CD4-positive, alpha-beta T cell treated with Interleukin-10 for 1 hour (primary cell): ENCODE measurements around the gene ZNF30.
"Not testable (repeated sequence)": the region's sequence is repeated elsewhere in the genome, so short reads cannot be mapped to it uniquely, and the experiment has no call there.

Experiments used
- DNase-seq: peaks from one replicate; pipeline ENCODE4 v3.0.0-alpha.2; 2020

Gene ZNF30

DNA sequence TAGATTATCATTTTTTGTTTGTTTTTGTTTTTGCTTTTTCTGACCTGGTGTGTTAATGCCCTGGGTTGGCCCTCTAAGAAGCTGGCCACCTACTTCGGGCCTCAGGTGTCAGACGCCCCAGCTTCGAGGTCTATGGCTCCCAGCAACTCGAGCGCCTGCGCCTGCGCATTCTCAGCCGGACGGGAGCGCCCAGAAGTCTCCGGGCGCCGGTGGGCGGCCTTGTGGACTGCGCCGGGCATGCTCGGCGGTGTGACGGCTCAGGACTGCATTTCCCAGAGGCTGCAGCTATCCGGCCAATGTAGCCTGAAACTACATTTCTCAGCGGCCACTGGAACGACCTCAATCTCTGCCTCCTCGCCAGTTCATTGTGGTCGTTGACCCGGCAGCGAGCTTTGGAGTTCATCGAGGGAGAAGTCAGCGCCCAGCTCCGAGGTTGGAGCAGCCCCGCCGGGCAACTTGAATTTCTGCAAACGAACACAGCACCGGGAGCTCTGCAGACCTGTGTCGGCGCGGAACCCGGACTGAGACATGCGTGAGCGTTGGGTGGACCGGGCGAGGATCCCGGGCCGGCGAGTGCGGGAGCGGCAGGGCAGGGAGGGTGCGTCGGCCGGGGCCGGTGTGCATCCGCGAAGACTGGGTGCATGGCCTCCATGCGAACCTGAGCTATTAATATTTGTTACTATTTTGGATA lies at the start of gene ZNF30:
Gene ZNF30, plus strand, starts transcription at position 219 of the 691 bp plus-strand sequence. CDS start 3,045 bp downstream, outside the sequence.
- peak; percentile 84 for DNase-seq

DNA sequence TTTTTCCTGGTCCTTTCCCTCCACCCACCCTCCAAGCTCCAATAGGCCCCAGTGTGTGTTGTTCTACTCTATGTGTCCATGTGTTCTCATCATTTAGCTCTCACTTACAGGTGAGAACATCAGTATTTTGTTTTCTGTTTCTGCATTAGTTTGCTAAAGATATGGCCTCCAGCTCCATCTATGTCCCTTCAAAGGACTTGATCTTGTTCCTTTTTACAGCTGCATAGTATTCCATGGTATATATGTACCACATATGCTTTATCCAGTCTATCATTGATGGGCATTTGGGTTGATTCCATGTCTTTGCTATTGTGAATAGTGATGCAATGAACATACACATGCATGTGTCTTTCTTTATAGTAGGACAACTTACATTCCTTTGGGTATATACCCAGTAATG lies 47.1 kb upstream of the ZNF30 start:
- DNase-seq = no peak

DNA sequence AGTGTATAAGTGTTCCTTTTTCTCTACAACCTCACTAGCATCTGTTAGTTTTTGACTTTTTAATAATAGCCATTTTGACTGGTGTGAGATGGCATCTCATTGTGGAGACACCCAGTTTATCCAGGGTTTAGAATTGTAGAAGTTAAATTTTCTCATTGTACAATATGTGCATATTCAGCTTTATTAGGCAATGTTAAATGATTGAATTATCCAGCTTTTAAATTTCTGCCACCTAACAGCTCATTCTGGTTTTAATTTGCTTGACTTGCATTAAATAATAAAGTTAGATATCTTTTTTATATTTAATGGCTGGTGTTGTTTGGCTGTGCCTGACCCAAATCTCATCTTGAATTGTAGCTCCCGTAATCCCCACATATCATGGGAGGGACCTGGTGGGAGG lies 46.7 kb upstream of the ZNF30 start:
- no peak for DNase-seq

DNA sequence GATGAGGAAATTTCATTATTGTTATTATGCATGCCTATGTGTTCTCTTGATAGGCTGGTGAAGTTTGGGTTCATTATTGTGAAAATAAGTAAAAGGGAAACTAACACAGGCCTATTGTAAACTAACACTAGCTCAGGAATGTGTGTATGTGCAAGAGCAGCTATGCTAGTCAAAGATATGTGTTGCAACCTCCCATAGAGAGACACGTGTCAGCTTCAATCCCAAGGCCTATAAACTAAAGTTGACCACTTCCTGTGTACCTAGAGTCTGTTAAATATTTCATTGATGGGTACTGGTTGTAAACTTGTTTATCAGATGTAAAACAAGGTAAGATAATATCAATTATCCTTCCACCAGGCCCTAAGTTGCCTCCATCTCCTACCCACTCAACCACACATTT lies 44.7 kb upstream of the ZNF30 start:
- no peak for DNase-seq

DNA sequence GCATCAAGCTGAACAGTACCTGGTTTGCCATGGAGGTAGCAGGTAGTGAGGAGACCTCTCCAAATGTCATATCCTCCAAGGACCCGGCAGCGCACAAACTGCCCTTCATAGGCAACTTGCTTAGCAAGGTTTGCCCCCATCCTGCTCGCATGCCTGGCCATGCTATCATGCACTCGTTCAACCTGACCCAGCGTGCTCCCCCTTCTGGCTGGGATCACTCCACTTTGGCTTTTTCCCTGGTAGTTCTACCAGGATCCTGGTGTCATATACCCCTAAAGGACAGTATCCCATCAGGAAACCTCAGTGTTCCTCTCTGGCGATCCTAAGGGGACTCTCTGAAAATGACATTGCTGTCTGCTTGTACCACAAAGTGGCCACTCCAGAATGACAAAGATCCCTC lies 38.6 kb upstream of the ZNF30 start:
- DNase-seq = no peak

DNA sequence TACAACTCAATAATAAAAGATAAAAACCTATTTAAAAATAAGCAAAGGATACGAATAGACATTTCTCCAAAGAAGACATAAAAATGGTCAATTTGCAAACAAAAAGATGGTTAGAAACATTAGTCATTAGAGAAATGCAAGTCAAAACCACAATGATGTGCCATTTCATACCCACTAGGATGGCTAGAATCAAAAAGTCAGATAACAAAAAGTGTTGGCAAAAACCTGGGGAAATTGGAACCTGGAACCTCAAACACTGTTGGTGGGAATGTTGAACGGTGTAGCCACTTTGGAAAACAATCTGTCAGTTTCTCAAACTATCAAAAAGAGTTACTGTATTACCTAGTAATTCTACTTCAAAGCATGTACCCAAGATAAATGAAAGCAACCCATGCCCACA lies 26.5 kb upstream of the ZNF30 start:
- no peak for DNase-seq

DNA sequence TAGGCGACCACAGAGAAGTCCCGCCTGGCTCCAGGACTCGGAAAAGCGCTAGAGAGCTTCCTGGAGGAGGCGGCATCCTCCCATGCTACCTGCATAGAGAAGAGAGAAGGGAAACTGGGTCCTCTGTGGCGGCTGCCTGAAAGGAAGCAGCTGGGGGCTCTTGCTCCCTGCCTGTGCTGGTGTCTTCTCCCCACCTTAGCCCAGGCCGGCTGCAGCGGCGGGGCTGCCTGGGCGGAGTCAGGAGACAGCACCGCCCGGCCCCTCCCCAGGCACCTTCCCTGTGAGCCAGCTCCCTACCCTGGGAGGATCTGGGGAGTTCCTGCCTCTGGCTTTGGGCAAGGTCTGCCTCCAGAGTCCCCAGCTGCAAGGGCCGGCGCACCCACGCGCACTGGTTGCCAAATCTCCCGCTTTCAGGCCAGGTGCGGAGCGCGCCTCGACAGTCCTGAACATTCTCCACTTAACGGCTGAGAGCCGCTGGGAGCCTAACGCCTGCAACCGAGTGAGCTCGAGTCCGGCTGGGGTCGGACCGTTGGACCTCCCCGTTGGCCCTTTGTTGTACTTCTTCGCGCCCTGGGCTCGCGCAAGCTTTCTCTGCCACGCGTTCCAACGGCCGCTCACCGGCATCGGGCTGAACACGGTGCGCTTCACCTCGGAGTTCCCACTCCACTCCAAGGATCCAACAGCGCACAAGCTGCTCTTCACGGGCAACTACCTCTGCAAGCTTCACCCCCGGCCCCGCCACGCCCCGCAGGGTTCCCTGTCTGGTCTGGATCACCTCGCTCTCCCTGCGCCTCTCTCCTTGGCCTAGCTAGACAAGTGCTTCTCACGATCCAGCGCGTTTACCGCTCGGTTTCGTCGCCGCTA lies 21.8 kb upstream of the ZNF30 start:
- no peak for DNase-seq

DNA sequence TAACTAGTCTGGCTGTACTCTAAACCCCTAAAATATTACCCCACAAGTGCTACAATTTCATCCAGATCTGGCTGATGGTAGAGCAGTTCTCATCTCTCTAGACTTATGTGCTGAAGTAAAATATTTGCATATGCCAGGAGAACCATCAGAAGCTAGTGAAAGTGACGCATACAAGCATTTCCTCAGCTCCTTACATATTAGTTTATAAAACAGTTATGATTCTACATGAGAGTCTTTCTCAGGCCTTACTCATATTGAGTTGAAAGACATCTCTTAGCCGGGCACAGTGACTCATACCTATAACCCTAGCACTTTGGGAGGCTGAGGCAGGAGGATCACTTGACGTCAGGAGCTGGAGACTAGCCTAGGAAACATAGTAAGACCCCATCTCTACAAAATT lies 15.9 kb upstream of the ZNF30 start:
- no peak for DNase-seq

DNA sequence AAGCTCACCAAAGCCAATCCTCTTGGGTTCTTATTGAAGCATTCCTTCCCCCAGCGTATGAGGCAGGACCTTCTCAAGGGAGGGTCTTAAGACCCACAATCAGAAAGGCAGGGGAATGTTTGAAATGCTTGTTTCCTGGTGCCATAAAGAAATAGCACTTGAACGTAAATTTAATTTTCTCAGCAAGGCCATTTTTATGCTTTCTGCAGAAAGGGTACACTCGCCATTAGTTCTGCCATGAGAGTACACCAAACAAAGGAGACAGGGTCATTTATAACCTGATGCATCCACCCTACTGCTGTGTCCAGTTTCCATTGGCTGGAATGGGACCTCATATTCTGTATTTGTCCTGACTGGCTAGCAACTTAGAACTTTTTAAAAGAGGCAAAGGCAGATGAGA lies 9.6 kb upstream of the ZNF30 start:
- not testable (repeated sequence) for DNase-seq

DNA sequence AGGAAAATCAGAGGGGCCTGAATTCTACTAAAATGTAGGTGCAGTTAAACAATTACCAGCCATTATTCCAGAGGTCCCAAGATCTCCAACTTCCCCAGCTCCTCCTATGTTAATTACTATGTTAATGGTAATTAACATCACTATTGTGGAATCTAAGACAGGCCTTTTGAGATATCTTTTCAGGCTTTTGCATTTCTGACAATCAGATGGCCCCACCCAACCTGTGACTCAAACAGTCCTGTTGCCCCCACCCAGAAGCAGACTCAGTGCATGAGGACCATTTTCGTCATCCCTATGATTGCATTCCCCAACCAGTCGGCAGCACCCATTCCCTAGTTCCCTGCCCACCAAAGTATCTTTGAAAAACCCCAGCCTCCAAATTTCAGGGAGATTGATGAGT lies 8.5 kb upstream of the ZNF30 start:
- DNase-seq = no peak

DNA sequence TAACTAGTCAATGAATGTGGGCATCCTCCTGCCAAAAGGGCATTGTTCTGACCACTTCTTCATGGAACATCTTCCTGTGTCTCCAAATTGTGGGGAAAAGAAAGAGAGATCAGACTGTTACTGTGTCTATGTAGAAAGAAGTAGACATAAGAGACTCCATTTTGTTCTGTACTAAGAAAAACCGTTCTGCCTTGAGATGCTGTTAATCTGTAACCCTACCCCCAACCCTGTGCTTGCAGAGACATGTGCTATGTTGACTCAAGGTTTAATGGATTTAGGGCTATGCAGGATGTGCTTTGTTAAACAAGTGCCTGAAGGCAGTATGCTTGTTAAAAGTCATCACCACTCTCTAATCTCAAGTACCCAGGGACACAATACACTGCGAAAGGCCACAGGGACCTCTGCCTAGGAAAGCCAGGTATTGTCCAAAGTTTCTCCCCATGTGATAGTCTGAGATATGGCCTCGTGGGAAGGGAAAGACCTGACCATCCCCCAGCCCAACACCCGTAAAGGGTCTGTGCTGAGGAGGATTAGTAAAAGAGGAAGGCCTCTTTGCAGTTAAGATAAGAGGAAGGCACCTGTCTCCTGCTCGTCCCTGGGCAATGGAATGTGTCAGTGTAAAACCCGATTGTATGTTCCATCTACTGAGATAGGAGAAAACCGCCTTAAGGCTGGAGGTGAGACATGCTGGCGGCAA lies 6.5 kb upstream of the ZNF30 start:
- DNase-seq = not testable (repeated sequence)

DNA sequence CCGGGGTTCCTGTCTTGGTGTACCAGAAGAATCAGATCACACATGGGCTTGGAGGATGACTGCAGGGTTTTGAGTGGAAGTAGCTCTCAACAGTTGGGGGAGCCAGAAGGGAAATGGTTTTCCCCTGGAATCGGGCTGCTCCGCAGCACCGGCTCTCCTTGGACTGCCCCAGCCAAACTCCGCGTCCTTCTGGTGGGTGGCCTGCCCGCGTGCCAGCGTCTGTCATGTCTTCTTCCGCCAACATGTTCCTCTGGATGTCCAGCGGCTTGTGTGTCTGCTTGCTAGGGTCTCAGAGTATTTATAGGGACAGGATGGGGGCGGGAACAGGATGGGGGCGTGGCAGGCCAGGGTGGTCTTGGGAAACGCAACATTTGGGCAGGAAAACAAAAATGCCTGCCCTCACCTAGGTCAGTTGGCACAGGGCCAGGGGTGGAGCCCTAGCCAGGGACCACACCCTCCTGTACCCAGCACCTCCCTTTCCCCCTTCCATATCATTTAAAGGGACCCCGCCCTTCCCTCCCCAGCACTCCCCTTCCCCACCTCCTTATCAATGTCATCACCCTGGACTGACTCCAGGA lies 1.3 kb upstream of the ZNF30 start:
- DNase-seq = no peak

DNA sequence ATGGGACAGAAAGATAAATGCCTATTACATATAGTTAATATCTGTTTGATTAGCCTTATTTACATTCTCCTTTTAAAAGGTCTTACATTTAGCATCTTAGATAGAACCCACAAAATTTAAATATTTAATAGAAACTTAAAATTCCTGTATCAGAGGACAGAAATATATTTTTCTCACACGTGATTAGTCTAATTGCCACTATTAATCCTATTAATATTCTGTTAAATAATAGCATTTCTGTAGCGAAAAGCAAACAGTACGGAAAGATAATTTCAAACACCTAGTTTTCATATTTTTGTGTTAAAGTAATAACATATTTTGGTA lies 380 bp upstream of the ZNF30 start:
- DNase-seq = no peak

DNA sequence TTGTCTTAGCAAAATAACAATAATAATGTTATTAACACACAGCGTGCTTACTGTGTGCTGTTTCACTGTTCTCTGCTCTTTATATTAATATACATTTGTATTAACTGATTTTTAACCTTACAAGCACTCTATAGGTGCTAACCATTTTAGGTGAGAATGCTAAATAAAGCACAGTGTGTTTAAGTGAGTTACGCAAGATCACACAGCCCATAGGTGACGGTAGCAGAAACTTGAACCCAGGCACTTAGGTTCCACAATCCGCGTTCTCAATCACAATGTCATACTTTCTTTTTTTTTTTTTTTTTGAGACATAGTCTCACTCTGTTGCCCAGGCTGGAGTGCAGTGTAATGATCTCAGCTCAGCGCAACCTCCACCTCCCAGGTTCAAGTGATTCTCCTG lies 5.8 kb downstream of the ZNF30 start:
- DNase-seq = no peak

DNA sequence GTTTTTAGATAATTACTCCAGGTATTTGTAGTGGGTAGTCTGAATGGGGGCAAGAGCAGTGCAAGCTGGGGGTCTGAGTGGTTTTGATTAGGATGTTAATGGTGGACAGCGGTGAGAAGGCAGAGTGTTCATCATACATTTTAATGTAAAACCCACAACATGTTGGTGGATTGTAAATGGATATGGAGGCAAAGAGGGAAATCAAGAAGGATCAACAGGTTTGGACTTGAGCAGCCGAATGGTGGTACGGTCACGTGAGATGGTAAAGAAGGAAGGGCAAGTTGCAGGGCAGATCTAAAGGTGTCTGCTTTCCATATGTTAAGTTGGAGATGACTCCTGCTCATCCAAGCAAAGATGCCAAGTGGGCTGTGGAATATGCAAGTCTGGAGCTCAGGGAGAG lies 9.5 kb downstream of the ZNF30 start:
- no peak for DNase-seq

DNA sequence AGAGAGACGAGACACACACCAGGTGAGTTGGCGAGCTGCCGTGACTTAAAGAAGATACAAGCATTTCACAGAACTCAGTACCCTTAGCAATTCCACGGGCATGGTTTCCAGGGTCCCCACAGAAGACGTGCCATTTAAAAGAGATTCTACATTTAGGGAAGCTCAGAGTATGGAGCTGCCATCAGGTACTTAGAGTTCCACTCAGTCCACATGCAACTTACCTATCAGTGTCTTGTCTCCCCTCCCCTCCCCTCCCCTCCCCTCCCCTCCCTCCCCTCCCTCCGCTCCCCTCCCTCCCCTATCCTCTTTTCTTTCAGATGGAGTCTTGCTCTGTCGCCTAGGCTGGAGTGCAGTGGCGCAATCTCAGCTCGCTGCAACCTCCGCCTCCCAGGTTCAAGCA lies 12.2 kb downstream of the ZNF30 start:
- no peak for DNase-seq

DNA sequence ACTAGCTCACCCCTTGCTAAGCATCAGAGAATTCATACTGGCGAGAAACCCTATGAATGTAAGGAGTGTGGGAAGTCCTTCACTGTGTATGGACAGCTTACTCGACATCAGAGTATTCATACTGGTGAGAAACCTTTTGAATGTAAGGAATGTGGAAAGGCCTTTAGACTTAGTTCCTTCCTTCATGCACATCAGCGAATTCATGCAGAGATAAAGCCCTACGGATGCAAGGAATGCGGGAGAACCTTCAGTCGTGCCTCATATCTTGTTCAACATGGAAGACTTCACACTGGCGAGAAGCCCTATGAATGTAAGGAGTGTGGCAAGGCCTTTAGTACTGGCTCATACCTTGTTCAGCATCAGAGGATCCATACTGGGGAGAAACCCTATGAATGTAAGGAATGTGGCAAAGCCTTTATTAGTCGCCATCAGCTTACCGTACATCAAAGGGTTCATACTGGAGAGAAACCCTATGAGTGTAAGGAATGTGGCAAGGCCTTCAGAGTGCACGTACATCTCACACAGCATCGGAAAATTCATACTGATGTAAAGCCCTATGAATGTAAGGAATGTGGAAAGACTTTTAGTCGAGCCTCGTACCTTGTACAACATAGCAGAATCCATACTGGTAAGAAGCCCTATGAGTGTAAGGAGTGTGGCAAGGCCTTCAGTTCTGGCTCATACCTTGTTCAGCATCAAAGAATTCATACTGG lies 17.3 kb downstream of the ZNF30 start:
- no peak for DNase-seq

DNA sequence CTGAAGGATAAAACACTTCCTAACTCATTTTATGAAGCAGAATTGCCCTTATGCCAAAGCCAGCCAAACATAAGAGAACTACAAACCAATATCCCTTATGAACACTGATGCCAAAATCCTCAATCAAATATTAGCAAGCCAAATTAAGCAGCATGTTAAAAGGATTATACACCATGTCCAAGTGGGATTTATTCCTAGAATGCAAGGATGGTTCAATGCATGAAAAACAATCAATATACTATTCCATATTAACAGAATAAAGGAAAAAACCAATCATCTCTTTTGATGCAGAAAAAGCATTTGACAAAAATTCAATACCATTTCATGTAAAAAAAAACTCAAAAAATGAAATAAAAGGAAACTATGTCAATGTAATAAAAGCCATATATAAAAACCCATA lies 26.4 kb downstream of the ZNF30 start:
- no peak for DNase-seq

DNA sequence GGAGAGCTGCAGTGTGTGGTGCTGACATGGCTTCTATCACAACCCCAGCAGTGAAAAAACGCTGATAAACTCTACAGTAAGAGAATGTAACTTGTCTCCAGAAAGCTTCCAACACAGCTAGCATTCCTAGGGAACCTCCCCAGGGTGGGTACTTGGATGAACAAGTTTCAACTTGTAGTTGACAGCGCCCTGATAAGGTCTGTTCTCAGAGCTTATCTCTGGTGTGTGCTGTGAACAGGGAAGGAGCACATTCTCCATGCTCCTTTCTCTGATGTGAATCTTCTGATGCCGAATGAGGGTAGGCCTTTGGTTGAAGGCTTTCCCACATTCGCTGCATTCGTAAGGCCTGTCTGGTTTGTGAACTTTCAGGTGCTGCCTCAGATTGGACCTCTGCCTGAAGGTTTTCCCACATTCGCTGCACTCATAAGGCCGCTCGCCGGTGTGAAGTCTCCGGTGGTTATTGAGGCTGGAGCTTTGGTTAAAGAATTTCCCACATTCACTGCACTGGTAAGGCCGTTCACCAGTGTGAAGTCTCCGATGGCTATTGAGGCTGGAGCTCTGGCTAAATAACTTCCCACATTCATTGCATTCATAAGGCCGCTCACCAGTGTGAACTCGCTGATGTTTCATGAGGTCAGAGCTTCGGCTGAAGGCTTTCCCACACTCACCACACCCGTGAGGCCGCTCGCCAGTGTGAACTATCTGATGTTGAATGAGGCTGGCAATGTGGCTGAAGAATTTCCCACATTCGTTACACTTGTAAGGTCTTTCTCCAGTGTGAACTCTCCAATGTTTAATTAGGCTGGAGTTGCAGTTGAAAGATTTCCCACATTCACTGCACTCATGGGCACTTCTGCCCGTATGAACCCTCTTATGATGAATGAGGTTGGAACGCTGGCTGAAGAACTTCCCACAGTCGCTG lies 31.4 kb downstream of the ZNF30 start:
- DNase-seq = no peak

DNA sequence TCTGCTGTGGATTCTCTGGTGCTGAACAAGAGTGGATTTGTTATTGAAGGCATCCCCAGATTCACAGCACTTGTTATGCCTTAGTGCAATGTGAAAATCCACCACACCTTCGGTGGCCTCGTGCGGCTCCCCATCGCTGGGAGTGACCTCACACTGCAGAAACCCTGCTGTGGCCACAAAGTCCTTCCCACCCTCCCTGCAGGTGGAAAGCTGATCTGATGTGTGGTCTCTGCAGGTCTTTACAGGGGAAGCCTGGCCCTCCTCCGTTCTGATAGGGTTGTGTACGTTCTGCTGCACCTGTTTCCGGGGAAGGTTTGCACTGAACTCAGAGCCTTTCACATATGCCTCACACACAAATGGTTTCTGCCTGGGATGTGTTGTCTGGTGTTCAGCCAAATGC lies 32.3 kb downstream of the ZNF30 start:
- no peak for DNase-seq

DNA sequence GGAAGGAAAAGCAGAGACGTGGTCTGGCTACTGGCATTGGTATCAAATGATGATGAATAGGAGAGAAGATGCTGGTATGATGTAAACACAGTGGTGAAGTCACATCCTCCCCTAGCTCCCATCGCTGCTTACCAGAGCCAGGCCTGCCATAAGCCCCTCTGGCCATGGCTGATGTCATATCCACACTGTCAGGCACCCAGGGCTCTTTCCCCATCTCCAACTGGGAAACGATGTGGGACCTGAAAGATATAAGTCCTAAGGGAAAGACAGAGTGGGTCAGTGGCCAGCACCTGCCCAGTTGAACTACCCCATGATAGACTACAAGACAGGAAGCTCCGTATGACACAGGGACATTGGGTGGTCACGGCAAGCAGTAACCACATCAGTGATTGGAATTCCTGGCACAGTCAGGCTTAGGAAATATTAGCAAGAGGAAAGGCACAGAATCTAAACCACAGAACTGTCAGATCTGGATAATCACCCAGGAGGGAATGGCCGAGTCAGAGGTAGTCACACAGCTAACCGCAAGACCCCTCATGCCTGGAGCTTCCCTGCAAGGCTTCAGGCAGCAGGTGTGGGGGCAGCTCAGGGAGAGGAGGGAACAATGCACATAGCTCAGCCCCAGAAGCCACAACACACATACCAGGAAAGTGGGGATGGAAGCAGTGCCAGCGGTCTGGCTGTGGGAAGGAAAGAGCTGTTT lies 33.6 kb downstream of the ZNF30 start:
- DNase-seq = no peak
